Retinal pigment epithelial cell (primary cell): ENCODE results near the gene REG3A.

ENCODE experiments used
- DNase-seq: peaks from one replicate; pipeline ENCODE4 v3.0.0-alpha.2; 2010; ENCODE audit warnings: low read depth
- H3K4me3 ChIP-seq: 2 replicates; pipeline ENCODE4 v1.5.1; 2011; ENCODE audit warnings: mild to moderate bottlenecking, low read length, control low read depth, moderate library complexity
- TF ChIP-seq, protein P1 (sequence below): conservative IDR thresholded peaks from 2 replicates; pipeline ENCODE4 v1.5.1; 2011; ENCODE audit warnings: low read depth, low read length, control low read depth, inconsistent platforms

REG3A gene

GRCh38 chr2:79159653-79160052 lies at the start of gene REG3A:
Gene REG3A, minus strand, starts transcription at chr2:79159753. Its CDS starts 348 bp downstream, at chr2:79159405.
- TF ChIP-seq, protein P1, sequence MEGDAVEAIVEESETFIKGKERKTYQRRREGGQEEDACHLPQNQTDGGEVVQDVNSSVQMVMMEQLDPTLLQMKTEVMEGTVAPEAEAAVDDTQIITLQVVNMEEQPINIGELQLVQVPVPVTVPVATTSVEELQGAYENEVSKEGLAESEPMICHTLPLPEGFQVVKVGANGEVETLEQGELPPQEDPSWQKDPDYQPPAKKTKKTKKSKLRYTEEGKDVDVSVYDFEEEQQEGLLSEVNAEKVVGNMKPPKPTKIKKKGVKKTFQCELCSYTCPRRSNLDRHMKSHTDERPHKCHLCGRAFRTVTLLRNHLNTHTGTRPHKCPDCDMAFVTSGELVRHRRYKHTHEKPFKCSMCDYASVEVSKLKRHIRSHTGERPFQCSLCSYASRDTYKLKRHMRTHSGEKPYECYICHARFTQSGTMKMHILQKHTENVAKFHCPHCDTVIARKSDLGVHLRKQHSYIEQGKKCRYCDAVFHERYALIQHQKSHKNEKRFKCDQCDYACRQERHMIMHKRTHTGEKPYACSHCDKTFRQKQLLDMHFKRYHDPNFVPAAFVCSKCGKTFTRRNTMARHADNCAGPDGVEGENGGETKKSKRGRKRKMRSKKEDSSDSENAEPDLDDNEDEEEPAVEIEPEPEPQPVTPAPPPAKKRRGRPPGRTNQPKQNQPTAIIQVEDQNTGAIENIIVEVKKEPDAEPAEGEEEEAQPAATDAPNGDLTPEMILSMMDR: no peak
- H3K4me3 ChIP-seq: no peak within 1 kb of the TSS
- no peak for DNase-seq

DNA sequence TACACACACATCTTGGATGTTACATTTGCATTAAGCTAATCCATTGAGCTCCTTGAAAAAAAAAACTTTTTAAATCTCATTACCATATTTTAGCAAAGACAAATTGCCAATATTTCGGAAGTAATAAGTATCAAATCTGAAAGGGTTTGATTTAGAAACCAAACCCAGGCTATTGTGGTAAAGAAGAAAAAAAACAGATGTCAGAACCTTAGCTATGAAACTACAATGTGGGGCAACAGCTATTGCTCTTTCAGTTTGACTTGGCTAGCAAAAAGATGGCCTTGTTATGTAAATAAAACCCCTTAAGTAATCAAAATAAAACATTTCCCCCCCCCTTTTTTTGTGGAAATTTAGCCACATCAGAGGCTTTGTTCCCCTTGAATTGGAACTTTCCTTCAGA lies 41.2 kb upstream of the REG3A start:
- TF ChIP-seq, protein P1: no peak
- DNase-seq: no peak
- H3K4me3 ChIP-seq: no peak overlapping the region

DNA sequence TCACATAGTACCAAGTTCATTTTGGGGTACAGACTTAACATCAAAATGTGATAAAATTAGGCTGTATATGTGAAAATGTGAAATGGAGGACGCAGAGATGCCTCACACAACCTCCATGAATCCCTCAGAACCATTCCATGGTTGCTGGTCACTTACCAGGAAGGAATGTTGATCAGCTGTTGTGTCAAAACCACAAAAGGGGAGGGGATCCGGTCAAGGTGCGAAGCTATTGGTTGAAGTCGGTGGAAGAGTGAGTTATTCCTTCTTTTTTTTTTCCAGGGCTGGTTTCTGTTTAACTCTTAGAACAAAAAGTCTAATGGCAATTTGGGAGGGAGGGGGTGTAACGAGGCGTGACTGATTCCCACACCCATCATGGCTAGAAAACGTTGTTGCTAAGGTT lies 32.3 kb upstream of the REG3A start:
- no peak for DNase-seq
- H3K4me3 ChIP-seq: no peak overlapping the region
- TF ChIP-seq, protein P1: no peak

- H3K4me3 ChIP-seq: no peak overlapping the region
- TF ChIP-seq, protein P1: no peak
- DNase-seq: no peak
Observed at GRCh38 chr2:79191081-79191480, 31.5 kb upstream of the REG3A start.

- DNase-seq: no peak
- no peak overlapping the region for H3K4me3 ChIP-seq
- TF ChIP-seq, protein P1: no peak
Observed at GRCh38 chr2:79189465-79189864, 29.9 kb upstream of the REG3A start.

- no peak overlapping the region for H3K4me3 ChIP-seq
- TF ChIP-seq, protein P1: no peak
- no peak for DNase-seq
Observed at GRCh38 chr2:79181617-79182016, 22.1 kb upstream of the REG3A start.

- no peak for DNase-seq
- TF ChIP-seq, protein P1: no peak
- no peak overlapping the region for H3K4me3 ChIP-seq
Observed at GRCh38 chr2:79180092-79180491, 20.5 kb upstream of the REG3A start.
